Measurements from ENCODE around the gene SMAD2.
"Not testable (repeated sequence)": the region's sequence is repeated elsewhere in the genome, so short reads cannot be mapped to it uniquely, and the experiment has no call there.

Gene SMAD2

DNA sequence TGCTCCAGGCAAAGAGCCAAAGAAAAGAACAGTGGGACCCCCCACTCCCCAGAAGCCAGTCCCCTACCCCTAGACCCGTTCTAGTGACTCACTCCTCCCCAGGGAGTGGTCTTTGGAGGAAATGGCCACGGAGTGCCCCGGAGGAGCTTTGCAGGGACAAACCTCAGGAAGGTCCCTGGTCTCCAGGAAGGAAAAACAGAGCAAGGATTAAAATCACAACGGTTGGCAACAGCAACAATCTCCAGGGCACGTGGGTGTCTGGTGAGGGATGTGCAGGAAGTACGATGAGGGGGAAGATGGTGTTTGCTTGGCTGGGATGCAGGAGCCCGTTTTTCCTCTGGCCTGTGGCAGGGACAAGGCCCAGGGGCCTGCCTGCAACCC is 135.0 kb downstream of the SMAD2 start:
- DNase-seq (ENCODE audit: low read depth in 1 of 2, low spot score in 1 of 2) = no peak

DNA sequence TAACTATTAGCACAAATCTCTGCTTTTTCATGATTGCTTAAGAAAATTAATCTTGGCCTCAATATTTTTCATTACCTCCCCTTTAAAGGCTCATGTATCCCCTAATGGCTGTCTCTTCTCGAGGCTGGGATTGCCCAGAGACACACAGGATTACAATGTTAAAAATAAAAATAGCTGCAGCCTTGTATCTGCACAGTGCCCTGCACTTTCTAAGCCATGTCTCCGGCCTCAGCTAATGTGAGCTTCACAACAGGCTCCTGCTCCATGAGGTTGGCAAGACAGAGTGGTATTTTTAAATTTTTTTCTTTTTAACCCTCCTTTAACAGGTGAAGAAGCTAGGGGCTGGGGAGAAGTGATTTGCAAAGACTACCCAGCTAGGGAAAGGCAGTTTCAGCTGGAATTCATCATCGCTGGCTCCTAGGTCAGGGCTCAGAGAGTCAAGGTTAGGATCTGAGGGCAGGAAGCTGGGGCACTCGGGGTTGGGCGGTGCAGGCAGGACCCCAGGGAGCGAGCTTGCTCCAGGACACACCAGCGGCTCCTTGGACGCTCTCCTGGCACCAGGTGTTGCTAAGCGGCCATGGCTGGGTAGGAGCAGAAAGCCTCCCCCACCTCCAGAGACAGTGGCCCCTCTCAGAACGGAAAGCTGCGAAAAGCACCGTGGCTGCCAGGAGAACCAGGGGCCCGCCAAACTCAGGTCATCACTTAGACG is 135.6 kb downstream of the SMAD2 start:
- DNase-seq (ENCODE audit: low read depth in 1 of 2, low spot score in 1 of 2) = no peak

GRCh38 chr18:47793609-47794008 is 136.8 kb downstream of the SMAD2 start:
- DNase-seq (ENCODE audit: low read depth in 1 of 2, low spot score in 1 of 2) = no peak

- DNase-seq (ENCODE audit: low read depth in 1 of 2, low spot score in 1 of 2) = no peak
These were observed 138.9 kb downstream of the SMAD2 start for GRCh38 chr18:47791461-47791985.

DNA sequence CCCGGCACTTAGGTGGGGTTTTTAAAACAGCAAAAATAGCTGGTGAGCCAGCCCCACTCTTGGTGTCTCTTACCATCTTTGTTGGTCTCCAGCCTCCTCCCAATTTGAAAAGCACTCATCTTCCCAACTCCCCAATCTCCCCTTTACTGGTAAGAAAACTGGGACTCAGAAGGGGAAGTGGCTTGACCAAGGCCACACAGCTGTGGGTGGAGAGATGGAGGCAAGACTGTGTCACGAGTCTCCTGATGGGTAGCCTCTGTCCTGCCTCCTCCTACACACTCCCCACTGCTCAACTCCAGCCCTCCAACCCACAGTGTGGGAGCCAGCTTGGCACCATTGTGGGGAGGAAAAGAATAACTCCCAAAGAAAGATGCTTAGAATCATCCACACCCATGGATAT is 140.4 kb downstream of the SMAD2 start:
- DNase-seq (ENCODE audit: low read depth in 1 of 2, low spot score in 1 of 2) = no peak

DNA sequence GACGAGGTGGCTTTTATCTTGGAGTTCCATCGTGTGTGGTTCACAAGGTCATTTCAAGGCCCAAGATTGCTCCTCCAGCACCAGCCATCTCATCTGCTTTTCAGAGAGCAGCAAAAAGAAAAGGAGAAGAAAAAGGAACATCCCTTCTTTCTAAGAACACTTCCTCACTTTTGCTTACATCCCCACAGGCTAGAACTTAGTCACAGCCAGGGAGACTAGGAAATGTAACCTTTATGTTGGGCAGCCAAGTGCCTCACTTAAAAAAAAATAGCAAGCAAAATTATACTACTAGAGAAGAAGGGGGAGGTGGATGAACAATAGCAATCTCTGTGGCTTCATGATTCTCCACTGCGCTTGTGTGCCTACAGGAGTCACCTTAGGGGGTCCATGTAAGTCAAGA is 141.8 kb downstream of the SMAD2 start:
- DNase-seq (ENCODE audit: low read depth in 1 of 2, low spot score in 1 of 2) = no peak

DNA sequence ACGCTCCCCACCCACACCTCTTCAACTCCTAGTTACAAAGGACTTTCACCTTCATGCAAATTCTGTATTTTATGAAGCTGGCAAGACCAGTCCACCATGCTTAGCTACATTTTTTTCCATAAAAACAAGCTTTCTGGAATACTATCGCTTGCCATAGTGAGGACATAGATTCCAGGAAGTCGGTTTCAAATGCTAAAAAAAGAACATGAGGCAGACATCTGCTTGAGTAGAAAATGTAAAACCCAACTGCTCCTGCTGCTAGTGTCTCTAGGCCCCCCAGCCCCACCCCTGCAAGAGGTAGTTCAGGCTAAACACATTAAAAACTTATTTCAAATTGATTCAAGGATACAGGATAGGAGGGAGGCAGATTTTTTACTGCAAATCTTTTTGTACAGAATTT is 148.9 kb downstream of the SMAD2 start:
- no peak for DNase-seq (ENCODE audit: low read depth in 1 of 2, low spot score in 1 of 2)

- no peak for DNase-seq (ENCODE audit: low read depth in 1 of 2, low spot score in 1 of 2)
These were observed 150.3 kb downstream of the SMAD2 start for GRCh38 chr18:47780011-47780725.

DNA sequence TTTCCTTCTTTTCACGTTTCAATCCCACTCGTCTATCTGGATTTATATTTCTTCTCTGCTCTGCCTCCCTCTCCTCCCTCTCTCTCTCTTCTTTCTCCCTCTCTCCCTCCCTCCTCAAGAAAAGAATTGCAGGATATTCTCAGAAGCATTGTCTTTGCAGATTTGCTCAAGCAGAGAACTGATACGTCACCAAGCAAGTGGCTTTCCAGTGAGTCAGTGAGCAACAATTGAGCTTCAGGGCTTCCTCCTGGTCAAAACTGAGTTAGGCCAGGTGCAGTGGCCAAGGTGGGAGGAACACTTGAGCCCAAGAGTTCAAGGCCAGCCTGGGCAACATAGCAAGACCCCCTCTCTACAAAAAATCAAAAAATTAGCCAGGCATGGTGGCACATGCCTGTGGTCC is 151.1 kb downstream of the SMAD2 start:
- DNase-seq (ENCODE audit: low read depth in 1 of 2, low spot score in 1 of 2) = no peak

DNA sequence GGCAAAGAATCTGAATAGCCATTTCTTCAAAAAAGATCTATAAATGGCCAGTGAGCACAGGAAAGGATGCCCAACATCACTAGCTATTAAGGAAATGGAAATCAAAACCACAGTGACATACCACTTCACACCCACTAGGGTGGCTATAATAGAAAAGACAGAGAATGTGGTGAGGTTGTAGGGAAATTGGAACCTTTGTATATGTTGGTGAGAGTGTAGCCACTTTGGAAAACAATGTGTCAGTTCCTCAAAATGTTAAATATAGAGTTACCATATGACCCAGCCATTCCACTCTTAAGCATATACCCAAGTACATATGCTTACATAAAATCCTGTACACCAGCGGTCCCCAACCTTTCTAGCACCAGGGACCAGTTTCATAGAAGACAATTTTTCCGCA is 152.8 kb downstream of the SMAD2 start:
- DNase-seq (ENCODE audit: low read depth in 1 of 2, low spot score in 1 of 2) = no peak

GRCh38 chr18:47775961-47776360 is 154.5 kb downstream of the SMAD2 start:
- no peak for DNase-seq (ENCODE audit: low read depth in 1 of 2, low spot score in 1 of 2)

DNA sequence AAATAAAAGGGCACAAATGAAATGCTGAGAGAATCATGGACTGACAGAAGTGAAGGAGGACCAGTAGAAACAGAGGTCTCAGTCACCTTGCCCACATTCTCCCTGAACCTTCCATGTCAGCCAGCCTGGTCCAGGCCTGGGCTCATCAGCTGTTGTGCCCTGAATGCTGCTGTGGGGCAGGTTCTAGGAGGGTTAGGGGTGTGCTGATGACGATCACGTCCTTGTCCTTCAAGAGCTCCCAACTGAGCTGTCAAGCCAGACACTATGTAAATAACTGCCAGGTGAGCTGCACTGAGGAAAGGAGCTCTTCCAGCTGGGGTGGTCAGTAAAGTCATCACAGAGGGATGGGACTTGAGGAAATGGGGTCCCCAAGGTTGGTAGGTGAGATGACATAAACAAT is 156.5 kb downstream of the SMAD2 start:
- no peak for DNase-seq (ENCODE audit: low read depth in 1 of 2, low spot score in 1 of 2)

GRCh38 chr18:47772374-47773248 is 157.8 kb downstream of the SMAD2 start:
- peak; percentile 29 to 41 for DNase-seq (ENCODE audit: low read depth in 1 of 2, low spot score in 1 of 2)

DNA sequence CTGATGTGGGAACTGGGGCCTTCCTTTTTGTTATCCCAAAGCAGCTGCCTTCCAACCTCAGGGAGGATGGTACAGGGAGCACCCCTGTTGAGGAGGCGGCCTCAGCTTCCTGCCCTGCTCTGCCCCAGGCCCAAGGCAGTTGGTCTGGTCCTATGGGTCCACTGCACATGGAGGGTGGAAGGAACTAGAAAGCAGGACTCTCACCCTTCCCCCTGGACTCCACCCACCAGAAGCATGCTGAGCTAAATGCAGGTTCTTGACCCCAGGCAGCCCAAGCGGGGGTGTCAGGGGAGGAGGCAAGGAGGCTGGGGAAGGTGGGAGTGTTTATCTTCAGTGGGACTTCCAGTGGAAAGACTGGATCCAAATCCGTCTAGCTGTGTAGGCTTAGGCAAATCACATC is 158.5 kb downstream of the SMAD2 start:
- DNase-seq (ENCODE audit: low read depth in 1 of 2, low spot score in 1 of 2) = no peak

DNA sequence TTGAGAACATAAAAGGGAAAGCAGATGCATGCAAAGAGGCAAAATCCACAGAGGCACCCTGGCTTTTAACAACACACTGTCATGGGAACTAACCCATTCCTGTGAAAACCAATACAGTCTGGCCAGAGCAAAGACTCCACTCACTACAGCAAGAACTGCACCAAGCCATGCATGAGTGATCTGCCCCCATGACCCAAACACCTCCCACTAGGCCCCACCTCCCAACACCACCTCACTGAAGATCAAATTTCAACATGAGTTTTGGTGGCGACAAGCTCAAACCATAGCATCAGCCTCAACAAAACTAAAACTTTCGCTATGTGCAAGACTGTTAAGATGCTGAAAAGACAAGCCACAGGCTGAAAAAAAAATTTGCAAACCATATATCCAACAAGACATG is 162.8 kb downstream of the SMAD2 start:
- DNase-seq (ENCODE audit: low read depth in 1 of 2, low spot score in 1 of 2) = no peak

- not testable (repeated sequence) for DNase-seq (ENCODE audit: low read depth in 1 of 2, low spot score in 1 of 2)
These were observed 163.3 kb downstream of the SMAD2 start for GRCh38 chr18:47767198-47767597.
